Skin of body (tissue), 2 donors: ENCODE results near the gene DTD1. TPM values are rescaled to one million over a fixed set of nuclear protein-coding genes. Genes with fewer than 3 reads are reported as not detected.

Source experiments
- DNase-seq: peaks from one replicate; lab custom pipeline; 2025; lab: John Stamatoyannopoulos, UW
- total RNA-seq: library from RNA; depleted of rRNA; stranded (reverse); fragments of >200 nt; gene quantifications from one replicate; pipeline ENCODE4 v1.2.3, GENCODE V29; 2014

The DTD1 gene
- total RNA-seq, 1 donor from 2014 or later: 17.2 TPM

DNA sequence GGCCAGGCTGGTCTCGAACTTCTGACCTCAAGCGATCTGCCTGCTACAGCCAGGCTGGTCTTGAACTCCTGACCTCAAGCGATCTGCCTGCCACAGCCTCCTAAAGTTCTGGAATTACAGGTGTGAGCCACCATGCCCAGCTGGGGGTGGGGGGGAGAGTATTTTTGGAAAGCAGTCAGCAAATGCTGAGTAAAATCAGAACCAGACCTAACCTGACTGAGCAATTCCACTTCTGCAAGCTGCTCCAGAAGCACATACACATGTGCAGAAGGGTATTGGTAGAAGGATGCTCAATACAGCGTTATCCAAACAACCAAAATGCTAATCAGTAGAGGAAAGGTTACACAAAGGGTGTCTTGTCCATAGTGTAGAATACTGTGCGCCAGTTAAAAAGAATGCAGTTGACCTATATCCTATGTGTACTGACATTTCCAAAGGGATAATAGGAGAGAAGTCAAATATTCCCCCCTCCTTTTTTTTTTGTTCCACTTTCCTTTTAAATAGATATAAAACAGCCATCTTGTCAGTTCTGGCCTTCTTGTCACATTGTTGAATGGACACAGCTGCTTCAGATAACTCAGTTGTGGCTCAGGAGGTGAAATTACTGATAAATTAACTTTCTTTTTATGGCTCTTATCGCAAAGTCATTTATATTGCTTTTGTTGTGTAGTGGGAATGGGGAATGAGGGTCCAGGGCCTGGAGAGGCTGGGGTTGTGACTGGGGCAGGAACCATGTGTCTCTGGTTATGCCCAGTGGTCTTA is 74.6 kb downstream of the DTD1 start:
- no peak for DNase-seq

DNA sequence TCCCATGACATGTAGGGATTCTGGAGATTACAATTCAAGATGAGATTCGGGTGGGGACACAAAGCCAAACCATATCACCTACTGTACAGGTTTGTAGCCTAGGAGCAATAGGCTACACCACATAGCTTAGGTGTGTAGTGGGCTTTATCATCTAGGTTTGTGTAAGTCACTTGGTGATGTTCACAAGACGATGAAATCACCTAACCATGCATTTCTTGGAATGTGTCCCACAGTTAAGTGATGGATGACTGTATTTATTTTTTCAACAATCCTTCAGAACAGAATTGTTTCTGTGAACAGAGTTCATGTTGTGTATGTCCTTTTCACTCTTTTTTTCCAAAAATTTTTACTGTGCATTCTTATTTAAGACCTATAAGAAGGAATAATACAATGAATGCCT is 76.1 kb downstream of the DTD1 start:
- DNase-seq: no peak

DNA sequence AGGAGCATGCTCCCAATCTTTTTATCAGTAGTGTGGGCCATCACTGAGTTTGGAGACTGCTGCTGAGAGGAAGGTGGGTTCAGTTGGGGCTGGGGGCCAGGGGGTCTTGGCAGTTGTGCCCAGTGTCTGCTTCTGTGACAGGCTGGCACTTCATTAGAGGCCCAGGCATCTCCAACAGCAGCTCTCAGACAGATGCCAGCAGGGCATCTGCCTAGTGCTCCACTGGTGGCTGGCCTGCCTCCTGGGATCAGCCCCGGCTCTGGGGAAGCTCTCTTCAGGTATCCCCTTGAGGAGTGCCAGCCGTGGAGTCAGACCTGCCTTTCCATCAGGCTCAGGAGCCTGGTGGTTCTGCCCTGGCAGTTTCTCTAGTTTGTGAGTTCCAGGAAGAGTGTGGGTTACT is 77.3 kb downstream of the DTD1 start:
- no peak for DNase-seq

DNA sequence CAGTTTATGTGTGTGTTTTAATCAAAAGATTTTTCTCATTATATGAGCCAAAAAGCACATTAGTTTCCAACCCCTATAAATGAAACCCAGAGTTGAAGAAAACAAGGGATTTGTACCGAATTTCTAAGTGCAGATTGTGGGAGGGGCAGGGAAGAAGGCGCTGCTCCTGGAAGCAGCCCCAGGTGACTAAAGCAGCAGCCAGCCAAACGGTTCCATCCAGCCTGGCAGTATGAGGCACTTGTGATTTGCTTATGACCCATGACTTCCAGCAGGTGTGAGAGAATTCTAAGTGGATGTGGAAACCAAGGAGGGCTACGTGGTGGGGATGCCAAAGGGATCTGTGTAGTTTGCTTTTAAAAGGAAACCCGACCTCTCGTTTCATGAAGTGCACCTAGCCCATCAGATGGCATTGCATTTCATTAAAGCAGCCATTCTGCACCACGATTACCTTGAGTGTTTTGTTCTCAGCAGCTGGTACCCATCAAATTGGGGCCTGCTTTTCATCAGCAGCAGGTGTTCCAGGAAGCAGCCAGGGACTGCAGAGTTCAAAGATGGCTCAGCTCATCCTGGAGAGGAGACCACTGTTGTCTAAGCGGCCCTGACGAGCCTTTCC is 79.1 kb downstream of the DTD1 start:
- no peak for DNase-seq

DNA sequence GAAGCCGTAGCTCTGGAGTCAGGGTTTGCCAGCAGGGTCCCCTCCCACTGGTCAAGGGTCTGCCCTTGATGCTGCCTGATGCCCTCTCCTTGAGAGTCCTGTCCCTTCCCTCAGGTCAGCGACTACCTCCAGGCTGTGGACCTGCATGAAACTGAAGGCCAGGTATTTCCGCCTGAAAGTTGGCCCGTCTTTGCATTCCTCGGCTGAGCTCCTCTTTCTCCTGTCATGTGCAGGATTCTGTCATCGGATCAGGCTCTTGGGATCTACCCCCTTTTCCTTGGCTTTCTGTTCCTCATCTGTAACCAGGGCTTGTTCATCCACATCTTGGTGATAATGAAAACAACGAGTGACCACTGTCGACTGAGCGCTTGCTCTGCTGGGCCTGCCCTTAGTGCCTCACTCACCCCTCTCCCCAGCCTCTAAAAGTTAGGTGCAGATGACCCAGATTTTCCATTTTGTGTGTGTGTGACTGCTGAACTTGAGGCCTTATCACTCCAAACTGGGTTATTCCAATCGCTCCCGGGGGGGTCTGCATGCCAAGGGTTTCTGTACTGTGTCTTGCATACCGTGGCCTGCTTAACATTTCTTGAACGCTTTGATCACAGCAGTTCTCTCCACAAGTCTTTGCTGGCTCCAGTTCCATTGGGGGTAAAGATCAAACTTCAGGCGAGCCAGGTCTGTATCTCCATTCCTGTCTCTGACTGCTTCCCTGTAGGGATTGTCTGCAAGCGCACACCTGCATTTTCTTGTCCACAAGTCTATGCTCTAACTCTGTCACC is 81.6 kb downstream of the DTD1 start:
- DNase-seq: no peak

DNA sequence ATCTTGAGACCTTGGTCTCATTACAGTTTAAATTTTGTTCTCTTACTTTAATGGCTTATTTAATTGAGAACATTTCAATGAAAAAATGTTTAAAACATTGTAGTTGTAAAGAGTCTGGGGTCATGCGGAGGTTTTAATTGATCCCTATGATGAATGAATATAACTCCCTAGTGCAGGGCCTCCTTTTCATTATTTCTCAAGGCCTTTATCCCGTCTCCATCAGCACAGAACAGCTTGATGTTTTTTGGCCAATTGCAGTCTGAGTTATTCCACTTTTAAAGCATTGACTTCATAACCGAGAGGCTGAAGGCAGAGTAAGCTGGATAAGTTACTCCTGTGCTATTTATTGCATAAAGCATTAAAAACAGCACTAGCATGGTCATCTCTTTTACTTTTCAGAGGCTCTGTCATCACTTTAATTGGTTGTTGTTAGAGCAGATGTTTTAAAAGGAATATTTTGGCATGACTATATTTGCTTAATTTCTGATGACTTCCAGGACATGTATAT is 83.4 kb downstream of the DTD1 start:
- no peak for DNase-seq

DNA sequence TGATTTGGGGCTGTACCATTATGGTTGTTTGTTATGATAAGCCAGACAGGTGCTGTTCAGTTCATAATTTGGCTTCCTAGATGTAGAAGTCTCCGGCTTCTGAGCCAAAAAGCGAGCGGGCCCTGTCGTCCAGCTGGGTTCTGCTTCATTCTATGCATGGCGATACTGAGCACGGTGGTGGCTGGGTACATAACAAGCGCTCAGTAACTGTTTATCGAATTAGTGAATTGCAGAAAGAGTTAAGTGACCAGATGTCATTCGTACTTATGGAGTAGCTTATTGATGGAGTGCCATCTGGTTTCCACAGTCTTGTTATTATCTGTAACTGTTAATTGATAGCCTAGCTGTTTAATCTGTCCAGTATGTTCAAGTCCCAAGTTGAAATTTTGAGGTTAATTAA is 85.0 kb downstream of the DTD1 start:
- no peak for DNase-seq

DNA sequence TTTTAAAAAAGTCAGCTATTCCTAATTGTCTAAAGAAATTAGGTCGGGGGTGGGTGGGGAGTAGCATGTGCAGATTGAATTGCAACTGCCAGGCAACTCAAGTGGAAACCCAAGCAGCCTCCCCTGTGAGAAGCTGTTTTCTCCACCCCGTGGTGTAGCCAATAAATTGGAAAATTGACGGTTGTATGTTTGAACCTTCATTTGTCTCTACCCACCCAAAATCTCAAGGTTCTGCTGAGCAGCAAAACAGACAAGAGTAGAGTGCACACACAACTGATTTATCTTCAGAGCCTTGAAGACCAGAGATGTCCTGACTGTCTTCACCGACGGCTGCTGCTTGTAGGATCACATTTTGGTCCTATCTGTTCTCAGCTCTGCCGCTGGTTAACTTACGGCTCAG is 88.5 kb downstream of the DTD1 start:
- DNase-seq: no peak

DNA sequence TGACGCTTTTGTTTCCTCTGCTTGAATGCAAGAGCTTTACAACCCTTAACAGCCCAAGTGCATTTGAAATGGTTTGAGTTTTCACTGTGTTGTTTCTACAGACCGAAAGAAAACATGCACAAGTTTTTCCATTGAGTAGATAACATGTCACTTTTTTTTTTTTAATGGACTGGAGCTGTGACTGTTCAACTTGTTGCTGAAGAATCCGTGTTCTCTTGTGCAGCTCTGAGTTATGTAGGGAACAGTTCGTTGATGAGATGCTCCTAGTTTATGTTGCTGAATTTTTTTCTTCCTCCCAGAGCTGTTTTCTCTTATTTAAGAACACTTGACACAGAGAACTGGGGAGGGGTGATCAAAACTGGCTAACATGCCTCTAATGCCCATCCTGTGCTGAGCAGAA is 89.3 kb downstream of the DTD1 start:
- DNase-seq: no peak

DNA sequence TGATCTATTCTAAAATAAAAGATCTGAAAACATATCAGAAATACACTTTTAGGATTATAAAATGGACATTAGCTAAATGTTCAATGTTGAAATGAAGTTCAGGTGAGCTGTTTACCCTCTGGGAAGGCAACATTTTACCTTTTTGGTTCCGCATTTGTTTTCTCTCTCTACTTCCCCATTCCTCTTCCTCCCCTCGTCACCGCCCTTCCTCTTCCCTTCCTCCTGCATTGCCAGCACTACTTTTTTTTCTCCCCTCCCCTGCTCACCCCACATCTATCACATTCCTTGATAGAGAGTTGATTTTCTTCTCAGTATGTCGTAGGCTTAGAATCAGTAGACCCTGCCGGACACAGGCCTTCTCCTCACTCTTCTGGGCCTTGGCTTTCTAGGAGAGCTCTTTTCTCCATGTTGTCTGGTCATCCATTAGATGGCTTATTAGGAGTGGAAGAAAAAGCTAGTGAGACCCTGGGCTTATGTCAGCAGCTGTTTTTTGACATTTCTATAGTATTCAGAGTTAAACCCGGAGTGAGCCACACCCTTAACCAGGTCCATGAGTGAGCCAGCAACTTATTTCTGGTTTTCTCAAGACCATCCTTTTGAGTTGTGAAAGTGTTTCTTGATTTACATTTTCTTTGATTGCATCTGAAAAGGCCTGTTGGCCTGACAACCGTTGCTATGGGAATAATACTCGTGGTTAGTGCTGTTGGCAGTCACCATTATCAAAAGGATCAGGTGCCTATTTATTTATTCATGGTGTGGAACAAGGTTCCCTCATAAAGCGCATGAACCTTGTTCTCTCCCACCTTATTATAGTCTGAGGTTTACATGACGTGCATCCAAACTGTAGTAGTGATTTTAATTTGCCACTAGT is 90.9 kb downstream of the DTD1 start:
- no peak for DNase-seq

DNA sequence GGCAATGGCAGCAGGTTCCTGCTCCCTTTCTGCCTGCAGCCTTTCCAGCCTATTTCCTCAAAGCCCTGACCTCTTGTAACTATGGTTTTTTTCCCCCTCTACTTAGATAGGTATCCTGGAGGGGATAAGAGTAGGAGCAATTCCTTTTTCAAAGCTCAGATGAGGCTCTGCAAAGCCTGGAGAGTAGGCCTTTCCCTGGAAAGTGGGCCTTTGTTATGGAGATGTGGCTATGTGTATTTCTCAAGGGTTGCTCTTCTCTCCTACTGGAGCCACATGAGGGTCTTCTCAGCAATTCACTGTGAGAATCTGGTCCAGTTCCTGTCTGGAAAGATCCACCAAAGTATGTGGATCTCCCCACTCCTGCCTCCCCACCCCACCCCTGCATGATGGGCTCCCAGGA is 96.0 kb downstream of the DTD1 start:
- no peak for DNase-seq

DNA sequence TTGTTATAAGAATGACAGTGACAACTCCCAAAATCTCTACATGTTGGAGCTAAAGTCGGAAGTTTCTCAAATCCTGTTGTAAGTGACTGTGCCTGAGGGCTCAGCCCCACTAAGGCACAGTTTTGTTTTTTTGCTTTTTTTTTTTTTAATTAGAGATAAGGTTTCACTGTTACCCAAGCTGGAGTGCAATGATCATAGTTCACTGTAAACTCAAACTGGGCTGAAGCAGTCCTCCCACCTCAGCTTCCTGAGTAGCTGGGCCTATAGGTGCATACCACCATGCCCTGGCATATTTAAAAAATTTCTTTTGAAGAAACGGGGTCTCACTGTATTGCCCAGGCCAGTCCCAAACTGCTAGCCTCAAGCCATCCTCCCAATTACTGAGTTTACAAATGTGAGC is 96.9 kb downstream of the DTD1 start:
- no peak for DNase-seq

DNA sequence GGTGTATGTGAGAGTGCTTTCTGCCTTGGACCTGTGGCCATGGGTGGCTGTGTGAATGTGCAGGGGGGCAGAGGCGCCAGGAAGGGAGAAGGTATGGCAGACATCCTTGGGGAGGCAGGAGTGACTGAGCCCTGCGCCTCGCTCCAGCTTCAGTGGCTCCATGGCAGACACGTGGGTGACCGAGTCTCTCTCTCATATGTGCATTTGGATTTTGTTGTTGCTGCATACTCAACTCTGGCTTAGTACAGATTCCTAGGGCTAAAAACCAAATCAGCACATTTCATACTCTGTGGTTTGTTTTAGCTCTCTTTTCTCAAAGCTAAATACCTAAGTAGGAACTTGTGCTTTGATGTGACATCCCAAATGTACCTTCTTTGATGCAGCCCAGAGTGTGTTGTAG is 97.6 kb downstream of the DTD1 start:
- DNase-seq: no peak

DNA sequence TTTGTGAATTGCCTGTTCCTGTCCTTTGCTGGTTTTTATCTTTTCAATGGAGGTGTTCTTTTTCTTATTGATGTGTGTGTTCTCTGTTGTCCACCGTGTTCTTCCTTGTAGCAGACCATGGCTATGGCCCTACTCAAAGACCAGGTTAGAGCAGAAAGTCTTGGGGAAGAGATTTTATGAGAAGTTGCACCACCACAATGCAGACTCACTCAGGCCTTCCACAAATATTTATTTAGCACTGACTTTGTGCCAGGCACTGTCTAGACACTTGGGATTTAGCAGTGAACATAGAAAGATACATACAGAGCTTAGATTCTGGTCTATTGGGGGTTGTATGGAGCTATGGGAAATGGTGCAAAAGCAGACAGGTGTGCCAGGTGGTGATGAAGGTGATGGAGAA is 98.8 kb downstream of the DTD1 start:
- DNase-seq: no peak

DNA sequence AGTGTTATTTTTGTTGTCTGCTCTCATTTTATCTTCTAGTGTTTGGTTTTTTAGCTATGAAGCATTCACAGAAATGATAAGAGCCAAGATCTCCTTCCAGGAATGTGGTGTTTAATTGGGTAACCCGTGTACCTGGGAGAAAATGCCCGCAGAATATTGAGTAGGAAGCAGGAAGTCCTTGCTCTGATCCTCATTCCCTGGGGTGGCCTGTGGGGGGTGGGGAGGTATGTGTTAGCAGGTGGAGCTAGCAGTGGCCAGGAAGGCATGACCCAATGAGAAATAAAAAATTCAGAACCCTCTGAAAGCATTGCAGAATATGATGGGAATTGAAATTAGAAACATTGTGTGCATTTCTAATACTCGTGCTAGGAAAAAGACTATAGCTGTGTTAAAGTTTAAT is 100.8 kb downstream of the DTD1 start:
- DNase-seq: no peak

DNA sequence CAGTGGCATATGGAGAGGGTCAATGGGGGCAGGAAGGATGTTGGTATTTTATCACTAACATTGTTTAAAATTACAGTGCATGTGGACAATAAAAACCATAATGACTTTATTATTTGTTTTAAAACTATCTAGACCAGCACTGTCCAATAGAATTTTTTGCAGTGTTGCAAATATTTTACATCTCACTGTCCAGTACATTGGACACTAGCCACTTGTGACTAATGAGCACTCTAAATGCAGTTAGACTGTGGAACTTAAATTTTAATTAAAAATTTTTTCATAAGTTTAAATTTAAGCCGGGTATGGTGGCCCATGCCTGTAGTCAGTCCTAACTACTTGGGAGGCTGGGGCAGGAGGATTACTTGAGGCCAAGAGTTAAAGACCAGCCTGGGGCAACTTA is 101.7 kb downstream of the DTD1 start:
- no peak for DNase-seq

DNA sequence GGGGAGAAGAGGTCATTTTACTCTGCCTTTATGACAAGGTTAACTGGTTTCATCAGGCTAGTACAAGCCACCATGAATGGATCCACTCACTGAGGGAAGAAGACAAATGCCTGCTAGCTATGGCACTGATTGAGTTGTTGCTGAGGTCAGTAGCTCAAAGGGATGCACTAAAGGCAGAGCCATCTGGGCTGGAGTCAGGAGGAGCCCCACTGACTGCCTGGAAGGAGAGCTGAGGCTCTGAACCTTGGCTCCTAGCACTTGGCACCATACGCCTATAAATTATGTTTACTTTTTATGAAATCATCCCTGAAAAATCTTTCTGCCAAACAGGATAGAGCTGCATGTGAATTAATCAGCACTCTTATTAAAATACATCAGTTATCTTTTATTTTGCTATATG is 104.6 kb downstream of the DTD1 start:
- DNase-seq: no peak

DNA sequence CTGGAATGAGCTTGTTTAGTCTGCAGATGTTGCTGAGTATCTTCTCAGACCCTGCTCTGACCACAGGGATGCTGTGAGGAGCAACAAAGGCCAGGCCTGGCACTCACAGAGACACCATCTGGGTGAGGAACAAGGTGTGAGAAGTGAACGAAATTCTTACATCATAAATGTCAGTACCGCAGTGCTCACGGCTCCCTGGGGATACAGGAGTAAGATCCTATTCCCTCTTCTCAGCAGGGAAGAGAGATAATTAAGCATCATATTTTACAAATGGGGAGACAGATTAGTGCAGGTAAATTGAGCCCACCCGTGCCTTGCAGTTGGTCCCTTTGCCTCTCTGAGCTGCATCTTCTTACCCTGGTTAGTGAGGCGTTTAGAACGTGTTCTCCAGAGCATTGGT is 106.2 kb downstream of the DTD1 start:
- no peak for DNase-seq

DNA sequence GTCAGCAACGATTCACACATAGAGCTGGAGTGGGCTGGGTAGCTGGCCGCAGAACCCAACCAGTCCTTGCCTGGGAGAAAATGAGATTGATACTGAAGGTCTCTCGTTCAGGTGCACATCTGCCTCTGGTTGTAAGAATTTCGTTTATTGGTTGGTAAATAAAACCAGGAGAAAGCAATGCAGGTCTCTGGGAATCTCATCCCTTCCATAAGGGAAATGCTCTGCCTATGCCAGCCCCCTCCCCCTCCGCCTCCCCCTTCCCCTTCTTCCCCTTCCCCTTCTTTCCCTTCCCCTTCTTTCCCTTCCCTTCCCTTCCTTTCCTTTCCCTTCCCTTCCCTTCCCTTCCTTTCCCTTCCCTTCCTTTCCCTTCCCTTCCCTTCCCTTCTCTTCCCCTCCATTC is 107.3 kb downstream of the DTD1 start:
- DNase-seq: no peak

DNA sequence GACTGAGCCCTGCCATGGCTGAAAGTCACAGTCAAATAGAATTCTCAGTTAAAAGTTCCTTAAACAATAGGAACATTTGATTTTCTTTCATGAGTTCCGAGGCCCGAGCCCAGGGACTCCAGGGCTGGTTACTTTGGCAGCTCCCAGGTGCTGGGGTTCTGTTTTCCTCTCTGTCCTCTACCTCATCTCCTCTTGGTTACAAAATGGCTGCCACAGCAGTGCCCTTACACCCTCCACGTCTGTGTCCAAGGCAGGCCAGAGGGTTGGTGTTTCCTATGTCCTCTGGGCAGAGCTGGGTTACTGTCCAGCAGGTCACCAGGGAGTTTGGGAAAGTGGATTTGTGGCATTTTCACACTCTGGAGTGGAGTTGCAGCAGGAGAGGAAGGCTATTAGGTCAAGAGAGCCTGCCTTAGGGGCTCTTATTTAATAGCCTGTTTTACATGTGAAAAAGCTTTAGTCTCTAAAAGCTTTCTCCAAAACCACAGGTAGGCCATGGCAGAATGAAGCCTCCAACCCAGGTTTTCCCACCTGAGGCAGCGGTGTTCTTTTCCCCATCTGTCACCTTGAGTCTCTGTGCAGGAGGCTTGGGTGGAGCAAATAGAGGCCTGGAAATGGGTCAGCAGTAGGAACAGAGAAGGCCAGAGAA is 111.0 kb downstream of the DTD1 start:
- DNase-seq: no peak

DNA sequence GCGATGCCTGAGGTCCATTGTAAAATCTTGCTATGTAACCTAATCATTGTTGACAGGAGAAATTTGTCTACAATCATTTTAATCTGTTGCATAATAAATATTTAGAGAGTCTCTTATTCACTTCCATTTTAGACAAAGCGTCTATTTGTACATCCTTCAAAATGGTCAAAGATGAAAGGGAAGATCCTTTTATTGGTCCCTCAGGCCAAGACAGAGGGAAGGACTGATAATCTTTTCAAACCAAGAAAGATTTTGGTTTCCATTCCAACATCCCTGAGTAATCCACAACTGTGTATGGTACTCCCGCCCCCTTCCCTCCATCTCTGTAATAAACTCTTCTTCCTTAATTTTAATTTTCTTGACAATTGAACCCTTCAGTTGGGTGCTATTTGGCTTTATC is 114.1 kb downstream of the DTD1 start:
- DNase-seq: no peak
